ENCODE results near the gene SLC27A1.
"Not testable (repeated sequence)": the region's sequence is repeated elsewhere in the genome, so short reads cannot be mapped to it uniquely, and the experiment has no call there.

The SLC27A1 gene

DNA sequence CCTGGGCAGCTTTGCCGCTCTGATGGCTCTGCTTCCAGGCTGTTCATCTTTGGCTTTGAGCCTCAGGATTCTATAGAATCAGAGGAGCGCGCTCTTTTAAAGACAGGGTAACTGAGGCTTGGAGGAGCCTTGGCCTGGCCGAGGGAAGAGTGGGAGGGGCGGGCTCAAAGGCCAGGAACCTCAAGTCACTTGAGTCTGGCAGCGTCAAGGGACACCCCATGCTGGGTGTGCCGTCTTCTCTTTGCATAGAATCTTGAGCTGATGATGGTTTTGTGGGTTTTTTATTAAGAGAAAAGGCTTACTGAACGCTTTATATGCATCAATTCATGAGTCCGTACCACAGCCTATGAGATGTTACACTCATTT is 42.2 kb downstream of the SLC27A1 start:
- no peak for DNase-seq

DNA sequence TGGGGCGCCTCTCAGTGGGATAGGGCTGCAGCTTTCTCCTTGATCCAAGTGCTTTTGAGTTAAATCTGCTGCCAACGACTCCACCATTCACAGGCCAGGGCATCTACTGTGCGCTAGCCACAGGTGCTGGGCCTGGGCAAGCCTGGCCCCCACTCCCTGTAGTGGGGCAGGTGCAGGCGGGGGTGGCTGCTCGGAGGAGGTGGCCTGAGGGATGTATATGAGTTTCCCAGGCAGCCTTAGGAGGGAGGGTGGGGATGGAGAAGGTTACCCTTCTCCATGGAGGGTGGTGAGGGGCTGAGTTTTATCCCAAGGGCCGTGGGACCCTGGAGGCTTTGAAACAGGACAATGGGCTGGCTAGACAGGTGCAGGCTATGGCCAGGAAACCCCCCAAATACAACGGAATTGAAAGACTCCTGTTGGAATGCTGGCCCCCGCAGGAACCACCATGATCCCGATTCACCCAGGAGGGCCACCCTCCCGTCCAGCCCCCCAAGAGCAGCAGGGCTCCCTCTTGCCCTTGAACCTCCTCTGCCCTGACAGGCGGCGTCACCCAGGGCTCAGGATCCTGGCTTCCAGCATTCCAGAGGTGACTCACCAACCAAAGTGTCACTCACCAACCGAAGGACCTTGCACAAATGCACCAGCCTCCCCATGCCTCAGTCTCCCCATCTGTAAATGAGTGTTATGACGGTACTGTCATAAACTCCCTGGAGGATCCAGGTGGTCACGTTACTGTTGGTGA is 45.3 kb downstream of the SLC27A1 start:
- DNase-seq = no peak

DNA sequence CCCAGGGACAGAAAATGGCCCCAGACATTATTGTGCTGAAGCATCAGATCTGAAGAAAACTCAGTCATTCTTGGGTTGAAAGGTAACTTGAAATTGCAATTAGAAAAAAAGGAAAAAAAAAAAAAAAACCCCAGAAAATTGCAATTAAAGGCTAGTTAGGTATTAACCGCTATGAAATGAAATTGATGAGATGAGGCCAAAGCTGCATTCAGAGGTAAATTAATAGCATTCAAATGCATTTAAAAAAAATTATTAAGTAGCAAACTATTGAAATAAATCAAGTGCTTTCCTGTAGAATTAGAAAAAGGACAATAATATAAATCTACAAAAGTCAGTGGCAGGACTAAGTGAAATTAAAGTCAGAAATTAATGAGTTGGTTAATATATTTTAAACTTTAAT is 47.6 kb downstream of the SLC27A1 start:
- DNase-seq = no peak

DNA sequence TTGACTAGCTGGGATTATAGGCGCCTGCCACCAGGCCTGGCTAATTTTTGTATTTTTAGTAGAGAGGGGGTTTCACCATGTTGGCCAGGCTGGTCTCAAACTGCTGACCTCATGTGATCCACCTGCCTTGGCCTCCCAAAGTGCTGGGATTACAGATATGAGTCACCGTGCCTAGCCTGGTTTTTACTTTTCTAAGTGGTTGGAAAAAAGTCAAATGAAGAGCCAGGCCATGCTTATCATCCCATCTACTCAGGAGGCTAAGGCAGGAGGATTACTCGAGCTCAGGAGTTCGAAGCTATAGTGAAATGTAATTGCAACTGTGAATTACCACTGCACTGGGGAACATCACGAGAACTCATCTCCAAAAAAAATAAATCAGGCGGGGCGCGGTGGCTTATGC is 48.3 kb downstream of the SLC27A1 start:
- not testable (repeated sequence) for DNase-seq

DNA sequence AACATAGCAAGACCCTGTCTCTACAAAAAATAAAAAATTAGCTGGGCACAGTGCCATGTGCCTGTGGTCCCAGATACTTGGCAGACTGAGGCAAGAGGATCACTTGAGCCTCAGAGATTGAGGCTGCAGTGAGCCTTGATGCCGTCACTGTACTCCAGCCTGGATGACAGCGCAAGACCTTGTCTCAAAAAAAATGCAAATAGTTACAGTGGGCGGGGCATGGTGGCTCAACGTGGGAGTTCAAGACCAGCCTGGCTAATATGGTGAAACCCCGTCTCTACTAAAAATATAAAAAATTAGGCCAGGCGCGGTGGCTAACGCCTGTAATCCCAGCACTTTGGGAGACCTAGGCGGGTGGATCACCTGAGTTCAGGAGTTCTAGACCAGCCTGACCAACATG is 49.6 kb downstream of the SLC27A1 start:
- peak in 1 of 2 experiments; percentile 54 for DNase-seq

DNA sequence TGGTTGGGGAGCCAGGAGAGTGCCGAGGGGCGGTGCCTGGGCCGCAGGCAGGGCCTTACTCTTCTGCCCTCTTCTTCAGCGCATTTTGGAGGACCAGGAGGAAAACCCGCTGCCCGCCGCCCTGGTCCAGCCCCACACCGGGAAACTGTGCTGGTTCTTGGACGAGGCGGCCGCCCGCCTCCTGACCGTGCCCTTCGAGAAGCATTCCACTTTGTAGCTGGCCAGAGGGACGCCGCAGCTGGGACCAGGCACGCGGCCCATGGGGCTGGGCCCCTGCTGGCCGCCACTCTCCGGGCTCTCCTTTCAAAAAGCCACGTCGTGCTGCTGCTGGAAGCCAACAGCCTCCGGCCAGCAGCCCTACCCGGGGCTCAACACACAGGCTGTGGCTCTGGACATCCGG is 50.5 kb downstream of the SLC27A1 start:
- DNase-seq = no peak

DNA sequence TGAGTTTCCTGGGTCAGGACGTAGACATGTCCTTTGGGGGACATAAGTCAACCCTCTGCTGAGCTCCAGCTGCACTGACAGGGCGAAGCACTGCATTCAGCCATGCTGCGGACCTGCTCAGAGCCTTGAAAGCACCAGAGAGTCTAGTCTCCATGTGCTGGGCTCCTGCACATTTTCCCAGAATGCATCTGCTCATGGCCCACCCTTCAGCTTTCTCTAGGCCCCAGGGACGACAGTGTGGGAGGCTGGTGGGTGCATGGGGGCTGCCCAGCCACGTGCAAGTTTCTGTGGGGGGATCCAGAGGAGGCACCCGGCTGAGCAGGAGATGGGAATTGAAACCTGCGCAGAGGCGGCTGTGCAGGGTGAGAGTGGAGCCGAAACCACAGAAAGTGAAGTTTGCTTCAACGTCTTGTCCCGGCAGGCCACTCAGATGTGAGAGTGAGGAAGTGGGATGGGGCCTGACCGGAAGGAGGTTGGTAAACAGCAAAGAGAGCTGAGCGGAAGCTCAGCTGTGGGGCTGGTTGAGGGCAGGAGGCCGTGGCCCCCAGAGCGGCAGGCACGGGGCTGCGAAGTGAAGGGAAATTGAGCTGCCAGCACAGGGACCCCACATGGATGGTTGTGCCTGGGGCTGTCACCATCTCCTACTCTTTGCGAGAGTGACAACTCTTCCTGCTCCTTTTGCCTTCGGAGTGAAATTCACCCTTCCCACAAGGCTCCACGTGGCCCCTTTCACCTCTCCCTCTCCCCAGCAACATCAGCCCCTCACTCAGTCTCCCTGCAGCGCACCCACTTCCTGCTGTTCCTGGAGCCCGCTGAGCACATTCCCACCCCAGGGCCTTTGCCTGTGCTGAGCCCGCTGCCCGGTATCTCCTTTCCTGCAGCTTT is 52.9 kb downstream of the SLC27A1 start:
- DNase-seq = no peak

DNA sequence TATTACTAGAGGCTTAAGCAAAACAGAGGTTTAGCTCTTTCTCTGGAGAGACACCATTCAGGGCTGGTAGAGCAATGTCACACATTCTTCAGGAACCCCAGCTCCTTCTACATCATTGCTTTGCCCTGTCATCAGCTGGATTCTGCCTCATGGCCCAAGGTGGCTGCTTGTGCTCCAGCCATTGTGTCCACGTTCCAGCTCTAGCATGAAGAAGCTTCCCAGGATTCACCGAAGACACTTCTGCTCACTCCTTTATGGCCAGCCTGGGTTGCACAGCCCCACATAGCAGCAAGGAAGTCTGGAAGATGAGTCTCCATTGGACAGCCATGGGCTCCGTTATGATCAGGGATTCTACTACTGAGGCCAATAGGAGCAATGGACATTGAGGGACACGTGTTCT is 54.3 kb downstream of the SLC27A1 start:
- no peak for DNase-seq

DNA sequence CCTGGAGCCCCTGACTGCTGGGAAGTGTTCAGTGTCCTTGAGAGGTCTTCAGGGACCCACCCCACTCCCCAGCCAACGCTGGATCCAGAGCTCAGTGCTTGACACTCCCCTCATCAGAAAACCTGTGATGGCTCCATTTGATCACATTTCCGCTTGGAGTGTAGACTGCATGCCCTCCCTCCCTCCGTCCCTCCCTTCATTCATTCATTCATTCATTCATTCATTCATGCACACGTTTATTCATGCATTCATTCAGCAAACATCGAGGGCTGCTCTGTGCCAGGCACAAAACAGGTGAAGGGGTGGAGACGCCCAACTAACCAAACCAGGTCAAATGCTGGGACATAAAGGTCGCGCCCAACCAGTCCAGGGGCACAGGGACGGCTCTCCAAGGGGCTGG is 54.8 kb downstream of the SLC27A1 start:
- DNase-seq = no peak

DNA sequence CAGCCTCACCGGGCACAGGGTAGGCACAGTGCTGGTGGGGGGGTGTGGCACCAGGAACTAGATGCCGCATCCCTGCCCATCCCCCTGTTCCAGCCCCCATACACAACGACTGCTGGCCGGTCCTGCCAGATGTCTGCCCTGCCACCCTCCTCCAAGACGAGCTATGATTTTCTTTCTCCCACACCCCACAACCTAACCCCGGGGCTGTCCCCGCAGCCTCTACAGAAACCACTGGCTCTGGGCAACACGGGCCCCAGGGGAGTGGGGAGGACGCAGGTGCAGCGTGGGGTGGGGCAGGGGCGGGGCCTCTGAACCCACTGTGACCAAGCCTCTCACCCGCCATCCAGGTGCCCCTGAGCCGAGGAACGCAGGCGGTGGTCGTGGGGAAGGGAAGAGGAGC is 56.6 kb downstream of the SLC27A1 start:
- DNase-seq = no peak

DNA sequence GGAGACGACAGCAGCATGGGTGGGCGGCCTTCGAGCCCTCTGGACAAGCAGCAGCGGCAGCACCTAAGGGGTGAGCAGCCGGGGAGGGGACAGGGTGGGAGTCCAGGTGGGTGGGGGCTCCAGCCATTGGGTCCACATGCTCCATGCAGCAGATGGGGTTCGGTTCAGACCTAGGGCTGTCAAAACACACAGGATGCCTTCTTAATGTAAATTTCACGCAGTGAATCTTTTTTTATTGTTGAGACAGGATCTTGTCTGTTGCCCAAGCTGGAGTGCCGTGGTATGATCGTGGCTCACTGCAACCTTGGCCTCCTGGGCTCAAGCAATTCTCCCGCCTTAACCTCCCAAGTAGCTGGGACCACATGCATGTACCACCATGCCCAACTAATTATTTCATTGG is 57.0 kb downstream of the SLC27A1 start:
- no peak for DNase-seq

DNA sequence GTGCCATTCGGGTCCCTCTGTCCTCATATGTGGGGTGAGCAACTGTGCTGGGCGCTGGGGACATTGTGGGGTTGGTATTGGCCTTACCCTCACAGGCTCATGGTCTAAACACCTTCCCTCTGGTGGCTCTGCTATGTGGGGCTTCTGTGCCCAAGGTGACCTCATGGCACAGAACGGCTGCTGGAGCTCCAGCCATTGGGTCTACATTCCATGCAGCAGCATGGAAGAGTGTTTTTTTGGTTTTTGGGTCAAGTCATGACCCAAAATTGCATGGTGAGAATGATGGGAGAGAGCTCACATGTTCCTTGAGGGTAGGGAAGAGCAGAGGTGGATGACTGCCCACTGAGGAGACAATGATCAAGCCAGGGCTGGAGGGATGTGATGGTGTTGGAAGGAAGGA is 58.3 kb downstream of the SLC27A1 start:
- no peak for DNase-seq

DNA sequence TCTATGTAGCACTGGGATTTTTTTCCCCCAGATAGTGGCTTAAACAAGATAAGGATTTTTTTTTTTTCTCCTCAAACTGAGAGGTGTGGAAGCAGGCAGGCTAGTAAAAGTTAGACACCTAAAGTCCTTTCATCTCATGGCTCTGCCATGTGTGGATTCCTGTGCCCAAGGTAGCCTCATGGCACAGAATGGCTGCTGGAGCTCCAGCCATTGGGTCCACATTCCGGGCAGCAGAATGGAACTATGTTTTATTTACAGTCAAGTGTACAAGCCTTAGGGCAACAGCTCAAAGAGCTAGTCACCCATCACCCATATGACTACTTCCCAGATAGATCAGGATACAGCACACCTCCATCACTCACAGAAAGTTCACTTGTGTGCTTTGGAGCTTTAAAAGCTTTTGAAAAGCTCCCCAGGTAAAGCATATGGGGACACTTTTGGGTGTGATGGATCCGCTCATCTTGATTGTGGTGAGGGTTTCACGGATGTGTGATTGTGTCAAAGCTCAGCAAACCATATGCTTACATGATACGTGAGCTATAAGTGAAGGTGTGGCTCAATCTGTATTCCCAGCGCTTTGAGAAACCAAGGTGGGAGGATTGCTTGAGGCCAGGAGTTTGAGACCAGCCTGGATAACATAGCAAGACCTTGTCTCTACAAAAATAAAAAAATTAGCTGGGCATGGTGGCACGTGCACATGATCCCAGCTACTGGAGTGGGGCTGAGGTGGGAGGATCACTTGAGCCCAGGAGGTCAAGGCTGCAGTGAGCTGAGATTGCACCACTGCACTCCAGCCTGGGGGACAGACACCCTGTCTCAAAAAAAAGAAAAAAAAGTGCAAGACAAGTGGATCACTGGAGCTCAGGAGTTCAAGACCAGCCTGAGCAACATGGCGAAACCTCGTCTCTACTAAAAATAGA is 59.2 kb downstream of the SLC27A1 start:
- no peak for DNase-seq

DNA sequence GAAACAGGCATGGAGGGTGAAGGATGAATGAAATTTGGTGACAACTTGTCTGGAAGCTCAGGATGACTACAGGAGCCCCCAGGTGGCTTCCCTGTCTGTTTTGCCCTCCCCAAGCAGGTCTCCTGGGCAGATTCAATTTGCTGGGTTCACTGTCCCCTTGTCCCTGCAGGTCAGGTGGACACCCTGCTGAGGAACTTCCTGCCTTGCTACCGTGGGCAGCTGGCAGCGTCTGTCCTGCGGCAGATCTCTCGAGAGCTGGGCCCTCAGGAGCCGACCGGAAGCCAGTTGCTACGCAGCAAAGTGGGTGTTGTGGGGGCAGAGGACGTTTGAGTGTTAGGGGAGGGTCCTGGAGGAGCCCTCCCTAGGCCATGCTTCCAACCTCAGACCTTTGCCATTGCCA is 60.3 kb downstream of the SLC27A1 start:
- DNase-seq = no peak

DNA sequence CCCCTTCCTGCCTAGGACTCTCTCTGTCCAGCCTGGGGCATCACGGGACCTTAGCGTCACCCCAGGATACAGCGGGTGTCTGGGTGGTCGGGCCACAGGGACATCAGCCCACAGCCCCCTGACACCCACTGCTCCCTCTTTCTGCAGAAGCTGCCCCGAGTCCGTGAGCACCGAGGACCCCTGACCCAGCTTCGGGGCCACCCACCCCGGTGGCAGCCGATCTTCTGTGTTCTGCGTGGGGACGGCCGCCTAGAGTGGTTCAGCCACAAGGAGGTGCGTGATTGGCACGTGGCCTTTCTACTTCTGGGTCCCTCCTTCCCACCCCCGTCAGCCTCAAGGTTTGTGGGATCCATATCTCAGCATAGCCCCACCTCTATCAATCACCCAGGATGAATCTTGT is 61.8 kb downstream of the SLC27A1 start:
- DNase-seq = no peak

DNA sequence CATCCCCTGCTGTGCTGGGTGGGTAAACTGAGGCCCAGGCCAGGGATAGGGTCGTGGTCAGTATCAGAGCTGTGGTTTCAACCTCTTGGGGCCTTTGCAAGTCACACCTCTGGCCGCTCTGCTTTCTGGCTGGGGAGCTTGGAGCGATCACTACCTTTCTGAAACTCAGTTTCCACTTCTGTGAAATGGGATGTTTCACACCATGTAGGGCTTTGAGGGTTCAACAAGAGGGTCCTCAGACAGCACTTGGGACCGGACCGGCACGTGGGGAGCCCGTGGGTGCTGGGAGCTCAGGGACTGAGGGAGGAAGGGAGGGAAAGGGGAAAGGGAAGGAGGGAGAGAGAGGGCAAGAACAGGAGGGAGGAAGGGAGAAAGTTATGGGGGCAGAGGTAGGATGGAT is 62.2 kb downstream of the SLC27A1 start:
- DNase-seq = no peak

DNA sequence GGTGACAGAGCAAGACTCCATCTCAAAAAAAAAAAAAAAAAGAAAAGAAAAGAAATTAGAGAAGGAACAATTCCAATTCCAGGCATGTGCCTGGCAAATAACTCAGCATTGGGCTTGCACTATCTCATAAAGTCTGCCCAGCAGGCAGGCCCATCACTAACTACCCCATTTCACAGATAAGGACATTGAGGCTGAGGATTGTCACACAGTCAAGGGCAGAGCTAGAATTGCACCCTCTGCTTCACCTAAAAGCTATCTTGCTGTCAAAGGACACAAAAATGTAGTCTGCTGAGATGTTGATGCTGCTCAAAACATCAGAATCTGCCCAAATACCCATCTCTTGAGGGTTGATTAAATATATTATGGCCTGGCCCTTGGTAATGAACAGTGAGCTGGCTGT is 64.4 kb downstream of the SLC27A1 start:
- DNase-seq = no peak

DNA sequence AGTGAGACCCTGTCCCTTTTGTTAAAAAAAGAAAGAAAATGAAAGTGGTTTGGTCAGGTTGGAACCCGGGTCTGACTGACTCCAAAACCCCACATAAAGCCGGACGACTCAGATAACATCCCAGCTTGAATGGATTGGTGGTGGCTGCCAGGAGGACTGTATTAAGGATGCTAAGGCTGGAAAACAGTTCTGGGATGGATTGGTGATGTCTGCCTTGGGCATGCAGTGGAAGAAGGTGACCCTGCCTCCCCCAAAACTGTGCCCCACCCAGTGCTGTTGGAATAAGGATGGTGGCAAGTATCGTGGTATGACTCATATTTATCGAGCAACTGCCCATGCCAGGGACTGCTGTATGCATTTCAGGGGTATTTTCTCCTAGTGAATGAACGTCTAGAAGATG is 66.6 kb downstream of the SLC27A1 start:
- no peak for DNase-seq

DNA sequence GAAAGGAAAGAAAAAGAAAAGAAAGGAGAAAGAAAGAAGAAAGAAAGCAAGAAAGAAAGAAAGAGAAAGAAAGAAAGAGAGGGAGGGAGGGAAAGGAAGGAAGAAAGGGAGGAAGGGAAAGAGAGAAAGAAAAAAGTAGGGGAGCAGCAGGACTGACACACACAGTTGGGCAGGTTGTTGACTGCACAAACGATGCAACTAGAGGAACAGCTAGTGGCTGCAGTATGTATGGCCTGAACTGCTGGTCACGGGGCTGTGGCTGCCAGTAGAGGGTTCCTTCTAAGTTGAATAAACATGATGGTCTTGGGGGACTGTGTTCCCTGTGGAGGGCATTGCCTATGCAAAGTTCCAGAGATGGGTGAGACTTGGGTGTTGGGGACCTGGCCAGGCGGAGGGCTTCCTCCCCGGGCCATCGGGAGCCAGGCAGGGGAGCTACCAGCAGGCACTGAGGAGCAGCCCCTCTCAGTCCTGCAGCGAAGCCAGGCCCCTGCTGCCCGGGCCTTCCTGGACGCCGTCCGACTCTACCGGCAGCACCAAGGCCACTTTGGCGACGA is 68.4 kb downstream of the SLC27A1 start:
- DNase-seq = no peak

DNA sequence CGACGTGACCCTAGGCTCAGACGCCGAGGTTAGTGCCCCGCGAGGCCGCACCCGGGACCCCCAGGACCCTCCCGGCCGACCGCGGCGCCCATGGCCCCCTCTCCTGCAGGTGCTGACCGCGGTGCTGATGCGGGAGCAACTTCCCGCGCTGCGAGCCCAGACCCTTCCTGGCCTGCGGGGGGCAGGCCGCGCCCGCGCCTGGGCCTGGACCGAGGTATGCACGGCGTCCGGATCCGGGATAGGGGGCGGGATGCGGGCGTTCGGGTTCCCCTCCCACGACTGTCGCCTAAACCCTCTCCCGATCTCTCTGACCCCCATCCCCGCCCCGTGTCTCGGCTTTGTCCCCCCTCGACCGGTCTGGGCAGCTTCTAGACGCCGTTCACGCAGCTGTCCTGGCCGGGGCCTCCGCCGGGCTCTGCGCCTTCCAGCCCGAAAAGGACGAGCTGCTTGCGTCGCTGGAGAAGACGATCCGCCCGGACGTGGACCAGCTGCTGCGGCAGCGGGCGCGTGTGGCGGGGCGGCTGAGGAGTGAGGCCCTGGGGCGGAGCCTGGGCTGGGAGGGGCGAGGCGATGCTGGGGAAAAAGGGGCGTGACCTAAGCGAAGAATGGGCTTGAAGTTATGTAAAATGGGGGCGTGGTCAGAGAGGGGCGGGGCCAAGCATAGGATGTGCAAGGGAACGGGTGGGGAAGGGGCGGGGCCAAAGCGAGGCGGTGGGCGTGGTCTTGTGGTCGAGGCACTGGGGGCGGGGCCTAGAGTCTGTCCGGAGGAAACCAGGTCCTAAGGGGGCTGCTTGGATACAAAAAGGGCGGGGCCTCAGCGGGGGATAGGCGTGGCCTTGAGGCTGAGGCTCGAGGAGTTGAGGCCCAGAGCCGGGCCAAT is 69.2 kb downstream of the SLC27A1 start:
- DNase-seq = peak; percentile 96 to 98

DNA sequence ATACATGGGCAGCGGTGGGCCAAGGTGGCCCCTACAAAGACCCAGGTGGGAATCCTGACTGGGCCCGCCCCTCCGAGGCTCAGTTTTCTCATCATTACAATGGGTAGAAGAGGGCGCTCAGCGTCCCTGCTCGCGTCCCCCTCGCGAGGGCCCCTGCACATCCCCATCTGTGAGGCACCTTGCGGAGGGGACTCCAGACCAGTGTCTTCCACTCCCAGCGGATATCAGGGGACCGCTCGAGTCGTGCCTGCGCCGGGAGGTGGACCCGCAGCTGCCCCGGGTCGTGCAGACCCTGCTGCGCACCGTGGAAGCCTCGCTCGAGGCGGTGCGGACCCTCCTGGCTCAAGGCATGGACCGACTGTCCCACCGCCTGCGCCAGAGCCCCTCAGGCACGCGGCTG is 69.8 kb downstream of the SLC27A1 start:
- no peak for DNase-seq

DNA sequence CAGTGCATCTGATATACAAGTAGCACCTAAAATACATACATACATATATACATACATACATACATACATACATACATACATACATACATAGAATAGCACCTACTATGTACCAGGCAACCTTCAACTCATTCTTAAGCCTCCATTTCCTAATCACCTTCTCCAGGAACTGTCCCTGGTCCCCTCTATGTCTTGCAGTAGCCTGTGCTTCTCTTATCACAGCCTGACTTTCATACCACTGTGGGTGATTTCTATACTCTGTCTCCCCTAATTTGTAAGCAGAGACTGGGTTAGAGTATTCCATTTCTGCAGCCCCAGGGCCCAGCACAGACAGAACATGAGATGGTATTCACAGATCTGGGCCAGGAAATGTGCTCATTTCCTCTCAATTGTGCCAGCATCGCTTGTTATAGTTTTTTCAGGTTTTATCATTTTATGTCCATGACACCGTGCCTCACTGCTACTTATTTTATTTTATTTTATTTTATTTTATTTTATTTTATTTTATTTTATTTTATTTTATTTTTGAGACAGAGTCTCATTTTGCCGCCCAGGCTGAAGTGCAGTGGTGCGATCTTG is 70.9 kb downstream of the SLC27A1 start:
- no peak for DNase-seq

All from NCI-H446 (cell line).